Activated naive CD4-positive, alpha-beta T cell treated with anti-CD3 and anti-CD28 coated beads, Interleukin-2, amount 50 U/mL, for 16 hours (primary cell): ENCODE data around the gene PFKP.
A peak's percentile ranks its signal among the peaks of the same experiment; 100 is the strongest.
"Not testable (repeated sequence)": the region's sequence is repeated elsewhere in the genome, so short reads cannot be mapped to it uniquely, and the experiment has no call there.

Source experiments
- DNase-seq: peaks from one replicate; pipeline ENCODE4 v3.0.0-alpha.2; 2020

The PFKP gene

DNA sequence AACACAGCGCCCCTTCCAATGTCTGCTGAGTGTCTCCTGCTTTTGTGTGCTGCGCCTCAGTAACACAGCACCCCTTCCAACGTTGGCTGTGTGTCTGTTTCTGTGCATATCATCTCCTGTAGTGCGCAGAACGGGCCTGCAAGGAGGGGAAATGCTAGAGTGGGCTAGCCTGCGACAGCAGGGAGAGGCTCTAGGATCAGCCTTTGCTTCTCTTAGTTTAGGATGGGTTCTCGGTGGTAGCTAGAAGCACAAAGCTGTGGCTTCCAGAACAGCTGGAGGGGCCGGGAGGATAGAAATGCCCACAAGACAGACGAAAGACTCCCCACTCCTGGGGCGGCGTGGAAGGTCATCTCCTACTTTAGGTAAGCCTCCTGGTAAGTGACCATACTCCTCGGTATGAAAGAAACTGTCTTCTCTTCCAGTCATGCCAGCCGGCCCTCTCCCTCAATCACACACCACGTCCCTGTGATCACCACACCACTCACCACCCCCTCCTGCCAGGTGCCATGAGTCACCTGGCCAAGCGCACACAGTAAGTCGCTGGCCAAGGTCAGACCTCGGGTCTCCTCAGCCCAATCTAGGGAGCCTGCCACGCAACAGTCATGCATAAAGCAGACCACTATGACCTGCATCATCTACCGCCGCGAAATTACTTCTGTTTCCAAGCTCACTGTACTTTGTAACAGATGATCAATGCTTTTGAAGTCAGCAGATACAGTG is 100.4 kb downstream of the PFKP start:
- no peak for DNase-seq

DNA sequence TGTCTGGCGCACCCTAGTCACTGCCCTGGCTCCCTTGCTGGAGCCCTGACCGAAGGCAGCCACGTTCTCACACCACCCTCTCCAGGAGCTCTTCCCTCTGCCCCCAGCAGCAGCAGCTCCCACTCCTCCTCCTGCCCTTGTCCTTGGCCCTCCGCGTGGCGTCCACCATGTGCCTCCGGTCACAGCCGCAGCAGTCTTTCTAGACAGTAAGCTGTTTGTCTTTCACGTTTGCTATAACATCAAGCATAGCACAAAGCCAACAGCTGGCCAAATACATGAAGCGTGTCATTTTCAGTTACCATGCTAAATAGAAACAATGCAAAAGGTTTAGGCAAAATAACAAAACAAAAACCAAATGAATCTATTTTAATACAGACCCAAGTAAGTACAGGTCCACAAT is 101.9 kb downstream of the PFKP start:
- no peak for DNase-seq

DNA sequence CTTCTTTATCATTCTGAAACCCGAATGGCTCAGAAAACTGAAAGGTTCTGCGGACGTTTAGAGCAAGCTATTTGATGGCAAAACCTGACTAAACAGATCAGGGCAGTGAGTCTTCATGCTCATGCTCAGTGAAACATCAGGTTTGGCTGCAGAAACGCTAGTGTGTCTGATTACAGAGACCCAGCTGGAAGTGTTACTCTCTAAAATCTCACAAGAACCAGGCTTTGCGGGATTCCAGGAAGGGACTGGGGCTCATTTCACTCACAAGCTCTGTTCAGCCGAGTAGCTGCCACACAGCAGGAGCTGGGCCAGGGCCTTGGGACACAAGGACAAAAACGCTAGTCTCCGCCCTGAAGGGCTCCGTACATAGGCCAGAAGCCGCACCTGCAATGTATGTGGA is 102.3 kb downstream of the PFKP start:
- DNase-seq, result no peak

DNA sequence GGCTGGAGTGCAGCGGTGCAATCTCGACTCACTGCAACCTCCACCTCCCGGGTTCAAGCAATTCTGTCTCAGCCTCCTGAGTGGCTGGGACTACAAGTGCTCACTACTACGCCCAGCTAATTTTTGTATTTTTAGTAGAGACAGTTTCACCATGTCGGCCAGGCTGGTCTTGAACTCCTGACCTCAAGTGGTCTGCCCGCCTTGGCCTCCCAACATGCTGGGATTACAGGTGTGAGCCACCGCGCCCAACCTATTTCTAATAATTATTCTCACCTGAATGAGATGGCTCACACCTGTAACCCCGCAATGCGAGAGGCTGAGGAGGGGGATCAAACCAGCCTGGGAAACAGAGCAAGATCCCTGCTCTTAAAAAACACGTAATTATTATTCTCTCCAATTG is 104.1 kb downstream of the PFKP start:
- DNase-seq, result not testable (repeated sequence)

DNA sequence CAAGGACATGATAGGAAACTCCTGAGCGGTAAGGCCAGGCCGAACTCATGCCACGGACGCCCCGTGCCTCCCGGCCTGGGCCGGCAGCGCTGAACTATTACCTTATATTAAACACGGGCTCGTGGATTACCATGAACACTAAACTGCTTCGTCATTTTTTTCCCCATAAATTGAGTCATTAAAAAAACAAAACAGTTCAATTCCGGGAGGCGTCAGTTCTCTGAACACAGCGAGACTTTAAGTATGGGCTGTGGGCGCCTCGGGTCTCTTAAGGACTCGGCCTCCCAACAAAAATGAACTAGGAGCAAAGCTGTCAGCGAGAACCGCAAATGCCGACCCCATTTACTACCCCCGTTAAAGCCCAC is 104.7 kb downstream of the PFKP start:
- peak; percentile 55 for DNase-seq

DNA sequence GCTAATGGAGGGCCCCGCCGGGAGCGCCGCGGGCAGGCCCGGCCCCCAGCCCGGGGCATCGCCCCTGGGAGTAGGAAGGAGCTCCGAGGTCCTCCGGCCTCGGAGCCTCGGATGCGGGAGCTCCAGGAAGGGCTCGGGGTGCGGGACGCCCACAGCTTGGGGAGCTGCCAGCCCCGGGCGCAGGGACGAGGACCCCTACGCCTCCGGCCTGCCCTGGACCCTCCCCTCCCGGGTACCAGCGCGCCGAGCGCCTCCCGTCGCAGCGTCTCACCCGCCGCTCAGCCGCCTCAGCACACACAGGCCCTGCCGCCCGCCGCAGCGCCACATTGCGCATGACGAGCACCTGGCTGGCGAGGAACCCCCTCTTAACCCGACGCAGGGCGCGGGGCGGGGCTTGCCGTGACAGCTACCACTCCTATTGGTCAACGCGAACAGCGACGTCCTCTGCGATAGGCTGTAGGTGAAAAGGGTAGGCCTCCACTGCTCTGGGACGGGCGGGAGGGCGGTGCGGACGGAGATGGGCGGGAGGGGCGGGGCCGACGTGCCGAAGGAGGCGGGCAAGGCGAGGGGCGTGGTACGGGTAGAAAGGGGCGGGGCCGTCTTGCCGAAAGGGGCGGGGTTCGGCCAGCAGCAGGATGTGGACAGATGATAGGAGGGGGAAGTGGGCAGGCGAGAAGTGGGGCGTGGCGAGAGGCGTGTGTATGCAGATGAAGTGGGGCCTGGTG is 105.3 kb downstream of the PFKP start, which contains the start of gene PITRM1:
PITRM1 (minus strand) TSS at position 337 of the 725 bp plus-strand sequence; CDS start at position 327, 10 bp downstream.
- peak; percentile 99 for DNase-seq

DNA sequence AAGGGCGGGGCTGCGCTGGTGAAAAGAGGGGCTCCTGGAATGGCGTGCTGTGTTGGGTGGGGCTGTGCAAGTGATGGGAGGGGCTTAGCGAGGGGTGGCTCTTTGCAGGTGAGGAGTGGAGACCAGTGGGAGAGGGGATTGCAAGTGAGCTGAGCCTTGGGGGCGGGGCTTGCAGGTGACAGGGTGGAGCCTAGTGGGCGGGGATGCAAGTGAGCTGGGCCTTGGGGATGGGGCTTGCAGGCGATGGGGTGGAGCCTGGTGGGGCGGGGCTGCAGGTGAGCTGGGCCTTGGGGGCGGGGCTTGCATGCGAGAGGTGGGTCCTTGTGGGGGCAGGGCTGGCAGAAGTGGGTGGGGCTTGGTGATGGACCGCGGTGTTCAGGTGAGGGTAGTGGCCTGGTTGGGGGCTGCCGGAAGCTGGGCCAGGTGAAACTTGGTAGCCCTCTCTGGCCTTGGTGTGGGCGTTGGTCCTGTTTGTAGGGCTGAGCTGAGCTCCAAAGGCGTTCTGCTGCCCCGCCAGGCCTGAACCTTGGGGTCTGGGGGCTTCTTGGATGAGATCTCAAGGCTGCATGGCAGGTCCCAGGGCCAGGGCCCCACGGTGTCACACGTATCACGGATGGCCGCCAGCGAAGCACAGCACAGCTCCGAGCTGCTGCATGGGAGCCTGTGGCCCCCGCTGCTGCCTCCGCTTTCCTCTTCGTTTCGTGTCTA is 106.0 kb downstream of the PFKP start:
- DNase-seq, result no peak

DNA sequence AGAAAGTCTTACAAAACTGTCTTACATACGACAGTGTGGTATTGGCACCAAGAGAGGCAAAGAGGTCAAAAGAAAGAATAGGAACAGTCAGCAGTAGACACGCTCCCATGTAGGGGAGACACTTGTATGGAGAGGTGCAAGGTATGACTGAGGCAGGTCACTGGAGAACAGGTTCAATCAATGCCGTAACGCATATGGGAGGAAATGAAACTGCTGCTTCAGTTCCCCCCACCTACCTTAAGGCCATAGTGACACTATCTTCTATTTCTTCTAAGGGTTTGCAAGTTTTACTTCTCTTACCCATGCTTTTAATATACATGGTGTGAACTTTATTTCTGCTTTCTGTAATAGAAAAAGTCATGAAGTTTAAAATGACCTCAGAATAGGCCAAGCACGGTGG is 110.7 kb downstream of the PFKP start:
- no peak for DNase-seq

DNA sequence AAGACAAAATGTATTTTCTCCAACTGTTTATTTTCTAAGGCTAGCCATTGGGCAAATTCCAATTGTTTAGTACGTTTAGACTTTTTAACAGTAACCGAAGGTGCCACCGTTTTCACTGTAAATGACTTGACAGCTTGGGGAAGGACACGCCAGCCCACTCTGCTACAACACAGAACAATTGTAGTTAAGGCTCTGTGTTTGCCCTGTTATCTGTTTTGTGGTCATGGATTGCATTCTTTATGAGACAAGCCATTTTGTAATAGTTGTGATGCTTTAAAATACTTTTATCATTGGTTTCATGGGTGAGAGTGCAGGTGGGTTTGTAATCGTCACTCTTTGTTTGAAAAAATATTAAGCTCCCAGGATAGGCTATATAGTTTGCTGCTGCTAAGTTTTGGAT is 111.8 kb downstream of the PFKP start:
- no peak for DNase-seq

DNA sequence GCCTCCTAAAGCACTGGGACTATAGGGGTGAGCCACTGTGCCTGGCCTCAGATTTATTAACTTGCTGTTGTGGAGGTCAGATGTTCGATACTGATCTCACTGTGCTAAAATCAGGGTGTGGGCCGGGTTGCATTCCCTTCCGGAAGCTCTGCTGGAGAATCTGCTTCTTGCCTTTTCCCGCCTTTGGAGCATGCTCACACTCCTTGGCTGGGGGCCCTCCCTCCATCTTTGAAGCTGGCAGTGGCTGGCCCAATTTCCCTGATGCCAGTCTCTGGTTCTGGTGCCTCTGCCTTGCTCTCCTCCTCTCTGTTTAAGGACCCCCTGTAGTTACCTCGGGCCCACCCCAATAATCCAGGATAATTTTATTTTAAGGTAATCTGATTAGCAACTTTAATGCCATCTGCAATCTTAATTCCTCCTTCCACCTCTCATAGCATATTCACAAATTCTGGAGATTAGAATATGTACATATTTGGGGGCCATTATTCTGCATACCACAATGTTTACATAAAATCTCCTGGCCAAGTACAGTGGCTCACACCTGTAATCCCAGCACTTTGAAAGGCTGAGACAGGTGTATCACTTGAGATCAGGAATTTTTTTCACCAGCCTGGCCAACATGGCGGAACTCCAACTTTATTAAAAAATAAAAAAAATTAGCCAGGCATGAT is 113.1 kb downstream of the PFKP start:
- no peak for DNase-seq

DNA sequence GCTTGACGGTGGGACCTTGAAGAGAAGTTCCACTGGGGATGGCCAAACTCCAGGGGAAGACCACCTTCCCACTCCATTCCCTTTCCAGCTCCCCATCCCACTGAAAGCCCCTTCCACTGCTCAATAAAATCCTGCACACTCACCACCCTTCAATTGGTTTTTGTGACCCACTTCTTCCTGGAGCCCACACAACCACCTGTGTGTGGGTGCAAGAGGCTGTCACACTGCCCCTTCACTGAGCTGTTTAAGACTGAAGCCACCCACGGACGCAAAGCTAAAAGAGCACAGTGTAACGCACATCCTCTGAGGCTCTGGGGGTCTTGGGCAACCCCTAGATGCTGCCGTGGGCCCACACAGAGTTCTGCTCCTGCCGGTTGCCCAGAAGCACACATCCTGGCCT is 118.0 kb downstream of the PFKP start:
- no peak for DNase-seq

DNA sequence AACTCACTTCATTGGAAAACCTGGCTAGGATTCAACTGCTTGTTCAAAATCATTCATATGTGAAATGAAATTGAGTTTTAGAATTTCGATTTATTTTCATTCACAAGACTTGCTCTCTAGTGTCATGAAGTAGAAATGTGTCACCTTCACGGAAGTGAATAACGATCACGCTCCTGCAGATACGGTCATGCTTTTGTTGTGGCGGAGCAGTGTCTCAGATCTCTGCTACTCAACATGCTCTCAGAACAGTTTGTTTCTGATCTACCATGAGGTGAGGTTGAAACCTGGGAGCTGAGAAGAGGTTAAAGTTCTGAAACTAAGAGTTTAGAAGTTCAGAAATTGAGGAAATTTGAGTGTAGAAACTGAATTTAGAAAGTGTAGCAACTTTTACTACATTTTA is 119.0 kb downstream of the PFKP start:
- DNase-seq, result peak; percentile 62
